ENCODE measurements around the gene GPAT3. TPM values are rescaled to one million over a fixed set of nuclear protein-coding genes. Genes with fewer than 3 reads are reported as not detected.

GPAT3 gene
- total and polyA plus RNA-seq, 5 experiments from 2014 or later, result 1.6 to 6.1 (median 3.2) TPM

- ATAC-seq (peak; percentile 66 to 71), DNase-seq (peak; percentile 8 to 74 (median 52))
- H3K4me3 Mint-ChIP-seq, result no peak overlapping the region
- peaks cover 2 to 4% (median 2%) of the 10 kb centered on the region in 4 donors for H3K4me1 Mint-ChIP-seq
- no peaks in the 10 kb centered on the region for H3K36me3 Mint-ChIP-seq
- H3K9me3 Mint-ChIP-seq, result no peaks in the 10 kb centered on the region
- H3K27me3 Mint-ChIP-seq, result peaks cover 3 to 13% (median 9%) of the 10 kb centered on the region in 5 donors
- no peak overlapping the region for H3K27ac Mint-ChIP-seq
- POLR2A ChIA-PET, result no interaction called here
Observed at GRCh38 chr4:83639849-83640493, 104.1 kb downstream of the GPAT3 start.

GRCh38 chr4:83643036-83643435 is 107.1 kb downstream of the GPAT3 start:
- H3K4me3 Mint-ChIP-seq, result no peak overlapping the region
- H3K9me3 Mint-ChIP-seq, result no peaks in the 10 kb centered on the region
- H3K4me1 Mint-ChIP-seq, result peaks cover 2 to 5% (median 2%) of the 10 kb centered on the region in 4 donors
- peaks cover 4 to 21% (median 13%) of the 10 kb centered on the region in 5 donors for H3K27me3 Mint-ChIP-seq
- DNase-seq, result no peak
- POLR2A ChIA-PET, result no interaction called here
- ATAC-seq, result no peak
- H3K36me3 Mint-ChIP-seq, result no peaks in the 10 kb centered on the region
- peak overlapping the region in 1 of 10 donors; percentile 32 for H3K27ac Mint-ChIP-seq

- Mint-ChIP-seq H3K9me3 (no peaks in the 10 kb centered on the region), H3K4me3 (no peak overlapping the region), H3K36me3 (no peaks in the 10 kb centered on the region), H3K27me3 (peaks cover 6 to 21% (median 12%) of the 10 kb centered on the region in 5 donors), H3K27ac (no peak overlapping the region), H3K4me1 (peaks cover 2 to 5% (median 2%) of the 10 kb centered on the region in 4 donors)
- POLR2A ChIA-PET, result interaction anchor here (0.9 kb wide), 1 partner anchor 159 kb away, joined by 3 read pairs; no protein-coding TSS in a partner anchor
- DNase-seq (peak in 7 of 10 donors; percentile 10 to 58 (median 33)), ATAC-seq (peak in 1 of 2 donors; percentile 39)
Observed at GRCh38 chr4:83644677-83645659, 109.1 kb downstream of the GPAT3 start.

- Mint-ChIP-seq H3K4me3 (no peak overlapping the region), H3K27me3 (peaks cover 5 to 21% (median 7%) of the 10 kb centered on the region in 5 donors), H3K36me3 (no peaks in the 10 kb centered on the region), H3K9me3 (no peaks in the 10 kb centered on the region), H3K4me1 (peaks cover 2 to 5% (median 2%) of the 10 kb centered on the region in 4 donors), H3K27ac (no peak overlapping the region)
- POLR2A ChIA-PET, result interaction anchor here (0.6 kb wide), 1 partner anchor 25 kb away, joined by 3 read pairs; no protein-coding TSS in a partner anchor
- no peak for DNase-seq
- no peak for ATAC-seq
Observed at GRCh38 chr4:83646538-83647239, 110.8 kb downstream of the GPAT3 start.

- H3K9me3 Mint-ChIP-seq, result no peaks in the 10 kb centered on the region
- POLR2A ChIA-PET, result no interaction called here
- ATAC-seq, result no peak
- H3K27me3 Mint-ChIP-seq, result peaks cover 0 to 13% (median 3%) of the 10 kb centered on the region in 5 donors
- no peaks in the 10 kb centered on the region for H3K4me1 Mint-ChIP-seq
- no peak overlapping the region for H3K4me3 Mint-ChIP-seq
- H3K27ac Mint-ChIP-seq, result no peak overlapping the region
- no peaks in the 10 kb centered on the region for H3K36me3 Mint-ChIP-seq
- DNase-seq, result no peak
Observed at GRCh38 chr4:83651846-83652245, 115.9 kb downstream of the GPAT3 start.

Other genes with a start within 250 kb of the GPAT3 start
- gene HPSE, start 201.3 kb upstream of the GPAT3 start, total RNA-seq, result 1 to 10 TPM; 5.0 to 5.3 TPM
- 1 to 10 TPM; 2.5 to 3.4 (median 2.9) TPM for gene HPSE, start 201.3 kb upstream of the GPAT3 start, polyA plus RNA-seq
- 10 to 100 TPM; 50.1 to 50.2 TPM for gene HELQ, start 80.3 kb upstream of the GPAT3 start, total RNA-seq
- gene HELQ, start 80.3 kb upstream of the GPAT3 start, polyA plus RNA-seq, result 10 to 100 TPM; 16.7 to 27.5 (median 19.9) TPM
- 10 to 100 TPM; 52.9 to 66.1 TPM for gene MRPS18C, start 80.0 kb upstream of the GPAT3 start, total RNA-seq
- 10 to 100 TPM; 45.4 to 64.6 (median 50.5) TPM for gene MRPS18C, start 80.0 kb upstream of the GPAT3 start, polyA plus RNA-seq
- 10 to 100 TPM; 45.3 to 47.8 TPM for gene ABRAXAS1, start 51.0 kb upstream of the GPAT3 start, total RNA-seq
- gene ABRAXAS1, start 51.0 kb upstream of the GPAT3 start, polyA plus RNA-seq, result 10 to 100 TPM; 13.8 to 15.3 (median 14.0) TPM

Measured in naive thymus-derived CD8-positive, alpha-beta T cell (primary cell).